ENCODE data around the gene PDIA6.

The PDIA6 gene

GRCh38 chr2:10837298-10838266 lies 25.0 kb upstream of the PDIA6 start:
- H3K4me2 ChIP-seq (ENCODE audit: low read depth, low read length, poor library complexity, severe bottlenecking), result no peak overlapping the region
- no peaks in the 10 kb centered on the region for H3K36me3 ChIP-seq (ENCODE audit: low read length)
- no peak overlapping the region for H3K9ac ChIP-seq (ENCODE audit: low read length)
- no peaks in the 10 kb centered on the region for H3K27me3 ChIP-seq (ENCODE audit: low read length)
- H3K4me3 ChIP-seq (ENCODE audit: insufficient read depth, low read length, poor library complexity, severe bottlenecking), result no peak overlapping the region
- no peaks in the 10 kb centered on the region for H4K20me1 ChIP-seq (ENCODE audit: low read depth, low read length)
- no peak overlapping the region for H3K27ac ChIP-seq (ENCODE audit: low read depth, low read length)
- H3K9me3 ChIP-seq (ENCODE audit: insufficient read depth, low read length), result peaks cover 12% of the 10 kb centered on the region; the same call in 1 of the 2 replicates
- H2AFZ ChIP-seq (ENCODE audit: low read depth, low read length, severe bottlenecking), result no peak overlapping the region
- H3K9me2 ChIP-seq (replicated peaks; ENCODE audit: insufficient read depth, low read length), result no peaks in the 10 kb centered on the region
- no peaks in the 10 kb centered on the region for H3F3A ChIP-seq (ENCODE audit: insufficient read depth)
- TF ChIP-seq EZH2phosphoT487 (conservative IDR thresholded peaks at IDR 0.05; ENCODE audit: low read length) (no peak), CTCF (IDR thresholded peaks at IDR 0.05; ENCODE audit: insufficient read depth, low read length, poor library complexity, severe bottlenecking) (no peak)
- no peaks in the 10 kb centered on the region for H3K79me2 ChIP-seq (ENCODE audit: insufficient read depth, low read length)

GRCh38 chr2:10835052-10835970 lies 22.7 kb upstream of the PDIA6 start:
- Histone ChIP-seq H3K27me3 (ENCODE audit: low read length) (no peaks in the 10 kb centered on the region), H2AFZ (ENCODE audit: low read depth, low read length, severe bottlenecking) (no peak overlapping the region), H3F3A (ENCODE audit: insufficient read depth) (no peaks in the 10 kb centered on the region), H3K36me3 (ENCODE audit: low read length) (no peaks in the 10 kb centered on the region), H3K27ac (ENCODE audit: low read depth, low read length) (no peak overlapping the region), H3K4me3 (ENCODE audit: insufficient read depth, low read length, poor library complexity, severe bottlenecking) (no peak overlapping the region), H3K9me3 (ENCODE audit: insufficient read depth, low read length) (no peaks in the 10 kb centered on the region), H4K20me1 (ENCODE audit: low read depth, low read length) (no peaks in the 10 kb centered on the region), H3K9ac (ENCODE audit: low read length) (no peak overlapping the region), H3K79me2 (ENCODE audit: insufficient read depth, low read length) (no peaks in the 10 kb centered on the region), H3K4me2 (ENCODE audit: low read depth, low read length, poor library complexity, severe bottlenecking) (no peak overlapping the region), H3K9me2 (replicated peaks; ENCODE audit: insufficient read depth, low read length) (no peaks in the 10 kb centered on the region)
- TF ChIP-seq EZH2phosphoT487 (conservative IDR thresholded peaks at IDR 0.05; ENCODE audit: low read length) (no peak), CTCF (IDR thresholded peaks at IDR 0.05; ENCODE audit: insufficient read depth, low read length, poor library complexity, severe bottlenecking) (peak; percentile 92)

GRCh38 chr2:10834068-10834655 lies 21.6 kb upstream of the PDIA6 start:
- H3K4me3 ChIP-seq (ENCODE audit: insufficient read depth, low read length, poor library complexity, severe bottlenecking), result no peak overlapping the region

More at GRCh38 chr2:10834068-10834655, 21.6 kb upstream of the PDIA6 start:
- Histone ChIP-seq H2AFZ (ENCODE audit: low read depth, low read length, severe bottlenecking) (no peak overlapping the region), H3K27me3 (ENCODE audit: low read length) (no peaks in the 10 kb centered on the region), H3K27ac (ENCODE audit: low read depth, low read length) (no peak overlapping the region), H4K20me1 (ENCODE audit: low read depth, low read length) (no peaks in the 10 kb centered on the region), H3K79me2 (ENCODE audit: insufficient read depth, low read length) (no peaks in the 10 kb centered on the region), H3K9me2 (replicated peaks; ENCODE audit: insufficient read depth, low read length) (no peaks in the 10 kb centered on the region), H3K36me3 (ENCODE audit: low read length) (no peaks in the 10 kb centered on the region), H3K9ac (ENCODE audit: low read length) (no peak overlapping the region), H3K4me2 (ENCODE audit: low read depth, low read length, poor library complexity, severe bottlenecking) (no peak overlapping the region), H3K9me3 (ENCODE audit: insufficient read depth, low read length) (no peaks in the 10 kb centered on the region), H3F3A (ENCODE audit: insufficient read depth) (no peaks in the 10 kb centered on the region)
- TF ChIP-seq CTCF (IDR thresholded peaks at IDR 0.05; ENCODE audit: insufficient read depth, low read length, poor library complexity, severe bottlenecking) (no peak), EZH2phosphoT487 (conservative IDR thresholded peaks at IDR 0.05; ENCODE audit: low read length) (no peak)
